PC-3 (cell line): ENCODE data around the gene SLC35F1. TPM values are rescaled to one million over a fixed set of nuclear protein-coding genes. Genes with fewer than 3 reads are reported as not detected.

ENCODE experiments used
- ATAC-seq: fragments of 200-7000 bp; cut with Tn5 transposase; 2 replicates; pipeline ENCODE4 v1.9.1; 2020; ENCODE audit warnings: mild to moderate bottlenecking, moderate library complexity
- BruUV-seq: library from RNA; stranded (reverse); fragments of 400-500 nt; replicated peaks from 2 replicates; lab custom pipeline; 2021; lab: Mats Ljungman, UMichigan
- CTCF ChIA-PET: fragments of 300-600 bp; sonication (Branson Sonifier 250); formaldehyde crosslinking; loops from one replicate; lab custom pipeline; 2022; ENCODE audit warnings: antibody characterized with exemption; lab: Charles Lee
- POLR2A ChIA-PET: fragments of 300-600 bp; sonication (Branson Sonifier 250); formaldehyde crosslinking; loops from one replicate; lab custom pipeline; 2022; ENCODE audit warnings: antibody characterized with exemption; ENCODE audit not compliant: unreplicated experiment; lab: Charles Lee
- DNase-seq: peaks from one replicate; pipeline ENCODE4 v3.0.0-alpha.2; 2015
- H2AFZ ChIP-seq: fragments of 300-600 bp; sonication (generic); 2 replicates; pipeline ENCODE4 v1.6.0; 2016; ENCODE audit warnings: antibody characterized with exemption, low read length
- H3F3A ChIP-seq: fragments of 300-600 bp; sonication (generic); one replicate; pipeline ENCODE4 v1.6.0; 2017; ENCODE audit warnings: antibody characterized with exemption, low read length, control low read depth, mild to moderate bottlenecking; ENCODE audit not compliant: unreplicated experiment
- H3K27ac ChIP-seq: fragments of 300-600 bp; sonication (generic); 2 replicates; pipeline ENCODE4 v1.5.1; 2016; ENCODE audit warnings: mild to moderate bottlenecking, low read length
- H3K27me3 ChIP-seq: fragments of 300-600 bp; sonication (generic); 2 replicates; pipeline ENCODE4 v1.6.1; 2016; ENCODE audit warnings: low read length, mixed read lengths
- H3K36me3 ChIP-seq: fragments of 300-600 bp; sonication (generic); 2 replicates; pipeline ENCODE4 v1.6.1; 2016; ENCODE audit warnings: low read depth, mixed run types, low read length, mixed read lengths
- H3K4me1 ChIP-seq: fragments of 300-600 bp; sonication (generic); 2 replicates; pipeline ENCODE4 v1.5.1; 2016; ENCODE audit warnings: low read length; ENCODE audit not compliant: insufficient read depth
- H3K4me2 ChIP-seq: fragments of 300-600 bp; sonication (generic); 2 replicates; pipeline ENCODE4 v1.6.0; 2016; ENCODE audit warnings: low read length
- H3K4me3 ChIP-seq: fragments of 300-600 bp; sonication (generic); 2 replicates; pipeline ENCODE4 v1.5.1; 2016; ENCODE audit warnings: mild to moderate bottlenecking, low read length, mixed read lengths
- H3K79me2 ChIP-seq: fragments of 300-600 bp; sonication (generic); 2 replicates; pipeline ENCODE4 v1.6.1; 2017; ENCODE audit warnings: low read length, mixed read lengths
- H3K9ac ChIP-seq: fragments of 300-600 bp; sonication (generic); 2 replicates; pipeline ENCODE4 v1.6.0; 2016; ENCODE audit warnings: mild to moderate bottlenecking, low read length
- H3K9me2 ChIP-seq: fragments of 300-600 bp; sonication (generic); replicated peaks from 2 replicates; pipeline ENCODE4 v1.6.1; 2016; ENCODE audit warnings: mixed run types, low read length, mixed read lengths
- H3K9me3 ChIP-seq: fragments of 300-600 bp; sonication (generic); 2 replicates; pipeline ENCODE4 v1.6.1; 2016; ENCODE audit warnings: low read length, mixed read lengths
- H4K20me1 ChIP-seq: fragments of 300-600 bp; sonication (generic); 2 replicates; pipeline ENCODE4 v1.6.1; 2016; ENCODE audit warnings: low read length, mixed read lengths
- CTCF ChIP-seq: fragments of 300-600 bp; sonication (generic); conservative IDR thresholded peaks from 2 replicates; pipeline ENCODE4 v1.5.1; 2017; ENCODE audit warnings: antibody characterized with exemption, low read depth, mild to moderate bottlenecking, low read length
- EZH2 ChIP-seq: fragments of 300-600 bp; sonication (generic); IDR thresholded peaks from one replicate; pipeline ENCODE4 v1.6.1; 2017; ENCODE audit warnings: antibody characterized with exemption, mild to moderate bottlenecking, low read length; ENCODE audit not compliant: unreplicated experiment
- EZH2phosphoT487 ChIP-seq: fragments of 300-600 bp; sonication (generic); IDR thresholded peaks from 2 replicates; pipeline ENCODE4 v1.6.1; 2018; ENCODE audit warnings: mild to moderate bottlenecking, antibody characterized with exemption, low read length, borderline replicate concordance
- intact Hi-C: fragments of 100-400 bp; cut with micrococcal nuclease; formaldehyde crosslinking; loops from 2 replicates; pipeline ENCODE4 v1.9.0; 2023
- total RNA-seq: library from RNA; depleted of rRNA; stranded (reverse); fragments of >200 nt; gene quantifications from 2 replicates; pipeline ENCODE4 v1.2.3, GENCODE V29; 2014; rRNA removed

Gene SLC35F1
- total RNA-seq, 1 experiment from 2014 or later: not detected

GRCh38 chr6:118354641-118355040 lies 447.6 kb downstream of the SLC35F1 start:
- no peak overlapping the region for H3K4me2 ChIP-seq
- TF ChIP-seq EZH2phosphoT487 (no peak), EZH2 (no peak), CTCF (no peak)
- no TSS peak for BruUV-seq
- H3K79me2 ChIP-seq: no peaks in the 10 kb centered on the region
- no peak overlapping the region for H2AFZ ChIP-seq
- CTCF ChIA-PET: no interaction called here
- no peak for ATAC-seq
- H3K4me3 ChIP-seq: no peak overlapping the region
- DNase-seq: no peak
- POLR2A ChIA-PET: no interaction called here
- H3K9ac ChIP-seq: no peak overlapping the region
- no peaks in the 10 kb centered on the region for H3K9me3 ChIP-seq
- intact Hi-C loops: no loop called here
- H3K27me3 ChIP-seq: no peaks in the 10 kb centered on the region
- H3K9me2 ChIP-seq: no peaks in the 10 kb centered on the region
- H3K4me1 ChIP-seq: no peaks in the 10 kb centered on the region
- H3K27ac ChIP-seq: no peak overlapping the region
- H3F3A ChIP-seq: no peaks in the 10 kb centered on the region
- no peaks in the 10 kb centered on the region for H3K36me3 ChIP-seq
- H4K20me1 ChIP-seq: no peaks in the 10 kb centered on the region

- H4K20me1 ChIP-seq: no peaks in the 10 kb centered on the region
- no TSS peak for BruUV-seq
- H2AFZ ChIP-seq: no peak overlapping the region
- no peaks in the 10 kb centered on the region for H3K9me2 ChIP-seq
- ATAC-seq: no peak
- H3K9me3 ChIP-seq: no peaks in the 10 kb centered on the region
- H3K9ac ChIP-seq: no peak overlapping the region
- TF ChIP-seq CTCF: no peak
- no peak for TF ChIP-seq EZH2
- no peak for TF ChIP-seq EZH2phosphoT487
- no peak overlapping the region for H3K4me2 ChIP-seq
- H3K36me3 ChIP-seq: no peaks in the 10 kb centered on the region
- no peak overlapping the region for H3K4me3 ChIP-seq
- CTCF ChIA-PET: no interaction called here
- POLR2A ChIA-PET: no interaction called here
- H3K4me1 ChIP-seq: no peaks in the 10 kb centered on the region
- no peaks in the 10 kb centered on the region for H3F3A ChIP-seq
- intact Hi-C loops: no loop called here
- no peak for DNase-seq
- H3K79me2 ChIP-seq: no peaks in the 10 kb centered on the region
- no peaks in the 10 kb centered on the region for H3K27me3 ChIP-seq
- no peak overlapping the region for H3K27ac ChIP-seq
Measured at GRCh38 chr6:118356054-118356453, 449.0 kb downstream of the SLC35F1 start.

GRCh38 chr6:118356686-118357085 lies 449.6 kb downstream of the SLC35F1 start:
- Histone ChIP-seq H3K36me3 (no peaks in the 10 kb centered on the region), H3K4me3 (no peak overlapping the region), H3K9ac (no peak overlapping the region), H3K27ac (no peak overlapping the region), H4K20me1 (no peaks in the 10 kb centered on the region), H3K4me2 (no peak overlapping the region), H2AFZ (no peak overlapping the region), H3K4me1 (no peaks in the 10 kb centered on the region), H3K79me2 (no peaks in the 10 kb centered on the region), H3F3A (no peaks in the 10 kb centered on the region), H3K27me3 (no peaks in the 10 kb centered on the region), H3K9me2 (no peaks in the 10 kb centered on the region), H3K9me3 (no peaks in the 10 kb centered on the region)
- DNase-seq (no peak), ATAC-seq (no peak)
- CTCF ChIA-PET: no interaction called here
- TF ChIP-seq EZH2 (no peak), EZH2phosphoT487 (no peak), CTCF (no peak)
- no TSS peak for BruUV-seq
- POLR2A ChIA-PET: no interaction called here
- intact Hi-C loops: no loop called here

Other genes with a start within 250 kb of the SLC35F1 start
- gene NUS1, start 231.8 kb upstream of the SLC35F1 start, total RNA-seq: 12.7 and 18.0 TPM in 2 replicates